HG03060 (cell line): Measurements from ENCODE around the gene KRTAP12-3.

Experiments used
- ATAC-seq: cut with Tn5 transposase; IDR thresholded peaks from one replicate; pipeline ENCODE4 v1.9.1; 2021; ENCODE audit warnings: low read depth, moderate number of reproducible peaks; ENCODE audit not compliant: unreplicated experiment

KRTAP12-3 gene

GRCh38 chr21:44700101-44701022, 42.6 kb downstream of the KRTAP12-3 start:
- ATAC-seq, result no peak

GRCh38 chr21:44701023-44701400, 43.3 kb downstream of the KRTAP12-3 start:
- no peak for ATAC-seq

GRCh38 chr21:44701541-44701940, 43.8 kb downstream of the KRTAP12-3 start:
- ATAC-seq, result no peak

GRCh38 chr21:44702111-44702972, 44.6 kb downstream of the KRTAP12-3 start:
- ATAC-seq, result no peak

GRCh38 chr21:44702973-44703730, 45.4 kb downstream of the KRTAP12-3 start:
- ATAC-seq, result no peak

- ATAC-seq, result no peak
Observed at GRCh38 chr21:44703731-44704635, 46.3 kb downstream of the KRTAP12-3 start.

GRCh38 chr21:44704636-44705001, 46.9 kb downstream of the KRTAP12-3 start:
- ATAC-seq, result no peak

- ATAC-seq, result no peak
Observed at GRCh38 chr21:44706026-44706705, 48.4 kb downstream of the KRTAP12-3 start.

GRCh38 chr21:44706706-44707581, 49.2 kb downstream of the KRTAP12-3 start:
- ATAC-seq, result no peak
